Gastrocnemius medialis (tissue), 4 donors: ENCODE results near the gene RAG2.

Experiments used
- POLR2A ChIP-seq, 2 donors: fragments of 450-650 bp; IDR thresholded peaks; one replicate each; pipeline ENCODE4 v1.6.1; 2017; ENCODE audit warnings: antibody characterized with exemption in 2 of 2, mild to moderate bottlenecking in 2 of 2, moderate library complexity in 2 of 2
- TF ChIP-seq, protein P1 (sequence below), 5 experiments: fragments of 450-650 bp in 3 of 5; fragments of 200-600 bp in 2 of 5; sonication (generic) in 2 of 5; IDR thresholded peaks in 4 of 5; conservative IDR thresholded peaks in 1 of 5; 1 replicate in 4 of 5; 2 replicates in 1 of 5; pipeline ENCODE4 v1.5.1; 2016 to 2019; ENCODE audit warnings: antibody characterized with exemption in 5 of 5, mild to moderate bottlenecking in 3 of 5, moderate library complexity in 3 of 5

- no peak for TF ChIP-seq POLR2A (IDR thresholded peaks at IDR 0.05)
- TF ChIP-seq, protein P1, sequence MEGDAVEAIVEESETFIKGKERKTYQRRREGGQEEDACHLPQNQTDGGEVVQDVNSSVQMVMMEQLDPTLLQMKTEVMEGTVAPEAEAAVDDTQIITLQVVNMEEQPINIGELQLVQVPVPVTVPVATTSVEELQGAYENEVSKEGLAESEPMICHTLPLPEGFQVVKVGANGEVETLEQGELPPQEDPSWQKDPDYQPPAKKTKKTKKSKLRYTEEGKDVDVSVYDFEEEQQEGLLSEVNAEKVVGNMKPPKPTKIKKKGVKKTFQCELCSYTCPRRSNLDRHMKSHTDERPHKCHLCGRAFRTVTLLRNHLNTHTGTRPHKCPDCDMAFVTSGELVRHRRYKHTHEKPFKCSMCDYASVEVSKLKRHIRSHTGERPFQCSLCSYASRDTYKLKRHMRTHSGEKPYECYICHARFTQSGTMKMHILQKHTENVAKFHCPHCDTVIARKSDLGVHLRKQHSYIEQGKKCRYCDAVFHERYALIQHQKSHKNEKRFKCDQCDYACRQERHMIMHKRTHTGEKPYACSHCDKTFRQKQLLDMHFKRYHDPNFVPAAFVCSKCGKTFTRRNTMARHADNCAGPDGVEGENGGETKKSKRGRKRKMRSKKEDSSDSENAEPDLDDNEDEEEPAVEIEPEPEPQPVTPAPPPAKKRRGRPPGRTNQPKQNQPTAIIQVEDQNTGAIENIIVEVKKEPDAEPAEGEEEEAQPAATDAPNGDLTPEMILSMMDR (IDR thresholded peaks at IDR 0.05 in 4 of 5, conservative IDR thresholded peaks at IDR 0.05 in 1 of 5): no peak
Observed at GRCh38 chr11:36569095-36569494, 28.9 kb downstream of the RAG2 start.
